OCI-LY3 (cell line): Measurements from ENCODE around the gene PDIK1L.

Experiments
- H2AFZ ChIP-seq: fragments of 200-600, 300-600 bp; shearing (Covaris generic); 2 replicates; pipeline ENCODE4 v1.6.0; 2014; ENCODE audit warnings: antibody characterized with exemption, low read depth, low read length
- H3K27ac ChIP-seq: fragments of 200-600, 300-600 bp; sonication (generic); 2 replicates; pipeline ENCODE4 v1.5.1; 2014; ENCODE audit warnings: mild to moderate bottlenecking, low read length, moderate library complexity, mixed read lengths
- H3K27me3 ChIP-seq: fragments of 200-600, 300-600 bp; sonication (generic); 2 replicates; pipeline ENCODE4 v1.6.1; 2014; ENCODE audit warnings: low read depth, low read length, mixed read lengths
- H3K36me3 ChIP-seq: fragments of 200-600, 300-600 bp; sonication (generic); replicated peaks from 2 replicates; pipeline ENCODE3; 2014; ENCODE audit warnings: low read depth, low read length, mixed read lengths
- H3K4me1 ChIP-seq: fragments of 300-600, 200-600 bp; sonication (generic); 2 replicates; pipeline ENCODE4 v1.6.1; 2014; ENCODE audit warnings: low read length, mixed read lengths
- H3K4me2 ChIP-seq: fragments of 200-600, 300-600 bp; sonication (generic); 2 replicates; pipeline ENCODE4 v1.6.1; 2014; ENCODE audit warnings: low read length, mixed read lengths
- H3K4me3 ChIP-seq: fragments of 300-600, 200-600 bp; sonication (generic); 2 replicates; pipeline ENCODE4 v1.5.1; 2014; ENCODE audit warnings: antibody characterized with exemption, mild to moderate bottlenecking, low read length, moderate library complexity
- H3K79me2 ChIP-seq: fragments of 300-600, 200-600 bp; shearing (Covaris generic); 2 replicates; pipeline ENCODE4 v1.6.1; 2014; ENCODE audit warnings: mild to moderate bottlenecking, low read length, mixed read lengths
- H3K9ac ChIP-seq: fragments of 300-600, 200-600 bp; shearing (Covaris generic); 2 replicates; pipeline ENCODE4 v1.6.0; 2014; ENCODE audit warnings: mild to moderate bottlenecking, low read length, moderate library complexity
- H3K9me3 ChIP-seq: fragments of 200-600, 300-600 bp; shearing (Covaris generic); 2 replicates; pipeline ENCODE4 v1.6.1; 2014; ENCODE audit warnings: low read length, mixed read lengths; ENCODE audit not compliant: insufficient read depth
- H4K20me1 ChIP-seq: fragments of 200-600, 300-600 bp; sonication (generic); 2 replicates; pipeline ENCODE4 v1.6.1; 2016; ENCODE audit warnings: low read length, mixed read lengths; ENCODE audit not compliant: insufficient read depth
- CTCF ChIP-seq: fragments of 200-600, 300-600 bp; sonication (generic); IDR thresholded peaks from 2 replicates; pipeline ENCODE4 v1.5.1; 2014; ENCODE audit warnings: antibody characterized with exemption, low read length, low read depth
- EZH2phosphoT487 ChIP-seq: fragments of 200-600 bp; shearing (Covaris generic); IDR thresholded peaks from 2 replicates; pipeline ENCODE4 v1.6.1; 2018; ENCODE audit warnings: antibody characterized with exemption, mixed run types, low read depth

The PDIK1L gene

DNA sequence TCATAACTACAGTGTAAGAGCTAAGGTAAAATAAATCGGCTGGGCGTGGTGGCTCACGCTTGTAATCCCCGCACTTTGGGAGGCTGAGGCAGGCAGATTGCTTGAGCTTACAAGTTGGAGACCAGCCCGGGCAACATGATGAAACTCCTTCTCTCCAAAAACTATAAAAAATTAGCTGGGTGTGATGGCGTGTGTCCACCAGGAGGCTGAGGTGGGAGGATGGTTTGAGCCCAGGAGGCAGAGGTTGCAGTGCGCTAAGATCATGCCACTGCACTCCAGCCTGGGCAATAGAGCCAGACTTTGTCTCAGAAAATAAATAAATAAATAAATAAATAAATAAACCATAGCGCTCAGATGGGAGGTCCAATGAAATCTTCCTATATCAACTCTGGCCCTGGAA, 30.5 kb downstream of the PDIK1L start:
- H3K9ac ChIP-seq = no peak overlapping the region
- H3K79me2 ChIP-seq = no peaks in the 10 kb centered on the region
- H3K4me2 ChIP-seq = no peak overlapping the region
- H3K27me3 ChIP-seq = no peaks in the 10 kb centered on the region
- TF ChIP-seq EZH2phosphoT487 (no peak), CTCF (no peak)
- H3K27ac ChIP-seq = no peak overlapping the region
- H3K9me3 ChIP-seq = no peaks in the 10 kb centered on the region
- no peaks in the 10 kb centered on the region for H4K20me1 ChIP-seq
- no peak overlapping the region for H2AFZ ChIP-seq
- H3K36me3 ChIP-seq = no peaks in the 10 kb centered on the region
- no peak overlapping the region for H3K4me3 ChIP-seq
- H3K4me1 ChIP-seq = peaks cover 3% of the 10 kb centered on the region; the same call in 1 of the 2 replicates

GRCh38 chr1:26145041-26145959, 33.7 kb downstream of the PDIK1L start:
- Histone ChIP-seq H3K27me3 (no peaks in the 10 kb centered on the region; the same call in 1 of the 2 replicates), H2AFZ (no peak overlapping the region), H3K4me2 (peak overlapping the region; percentile 74), H3K79me2 (no peaks in the 10 kb centered on the region), H3K9me3 (no peaks in the 10 kb centered on the region), H4K20me1 (no peaks in the 10 kb centered on the region), H3K9ac (no peak overlapping the region), H3K4me3 (peak overlapping the region; percentile 51), H3K4me1 (peaks cover 3% of the 10 kb centered on the region; the same call in 1 of the 2 replicates), H3K27ac (no peak overlapping the region), H3K36me3 (no peaks in the 10 kb centered on the region)
- TF ChIP-seq EZH2phosphoT487 = no peak
- TF ChIP-seq CTCF = peak; percentile 65

- no peak overlapping the region for H3K9ac ChIP-seq
- TF ChIP-seq CTCF (no peak), EZH2phosphoT487 (no peak)
- H3K27me3 ChIP-seq = no peaks in the 10 kb centered on the region; the same call in 1 of the 2 replicates
- no peaks in the 10 kb centered on the region for H4K20me1 ChIP-seq
- H3K4me3 ChIP-seq = no peak overlapping the region
- no peaks in the 10 kb centered on the region for H3K36me3 ChIP-seq
- no peak overlapping the region for H2AFZ ChIP-seq
- H3K9me3 ChIP-seq = no peaks in the 10 kb centered on the region
- no peak overlapping the region for H3K27ac ChIP-seq
- peaks cover 3% of the 10 kb centered on the region; the same call in 1 of the 2 replicates for H3K4me1 ChIP-seq
- H3K79me2 ChIP-seq = no peaks in the 10 kb centered on the region
- H3K4me2 ChIP-seq = no peak overlapping the region
Observed at GRCh38 chr1:26145960-26146294, 34.3 kb downstream of the PDIK1L start.

DNA sequence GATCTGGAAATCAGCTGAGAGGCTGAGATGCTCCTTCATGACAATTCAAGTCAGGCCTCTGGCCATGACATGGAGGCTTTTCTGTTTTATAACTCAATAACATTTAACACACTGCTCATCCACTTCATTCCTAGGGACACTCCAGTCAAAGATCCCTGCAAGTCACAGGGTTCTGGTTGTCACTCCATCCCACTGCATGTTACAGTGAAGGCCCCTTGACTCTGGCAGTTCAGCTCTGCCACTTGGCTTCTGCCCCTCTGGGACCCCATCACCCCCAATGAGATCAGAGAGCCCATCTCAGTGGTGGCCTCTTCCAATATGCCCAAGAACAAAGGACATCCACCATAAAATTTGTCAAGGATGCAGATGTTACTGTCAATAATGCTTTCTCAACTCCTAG, 37.3 kb downstream of the PDIK1L start:
- Histone ChIP-seq H3K4me2 (no peak overlapping the region), H3K9me3 (no peaks in the 10 kb centered on the region), H3K9ac (no peak overlapping the region), H3K79me2 (no peaks in the 10 kb centered on the region), H3K27ac (no peak overlapping the region), H3K36me3 (no peaks in the 10 kb centered on the region), H2AFZ (no peak overlapping the region), H3K27me3 (no peaks in the 10 kb centered on the region; the same call in 1 of the 2 replicates), H3K4me3 (no peak overlapping the region), H4K20me1 (no peaks in the 10 kb centered on the region), H3K4me1 (peaks cover 3% of the 10 kb centered on the region; the same call in 1 of the 2 replicates)
- TF ChIP-seq EZH2phosphoT487 (no peak), CTCF (no peak)
